PC-3 (cell line): ENCODE data around the gene LRRC8C. TPM values are rescaled to one million over a fixed set of nuclear protein-coding genes. Genes with fewer than 3 reads are reported as not detected.

ENCODE experiments used
- ATAC-seq: fragments of 200-7000 bp; cut with Tn5 transposase; 2 replicates; pipeline ENCODE4 v1.9.1; 2020; ENCODE audit warnings: mild to moderate bottlenecking, moderate library complexity
- BruUV-seq: library from RNA; stranded (reverse); fragments of 400-500 nt; replicated peaks from 2 replicates; lab custom pipeline; 2021; lab: Mats Ljungman, UMichigan
- CTCF ChIA-PET: fragments of 300-600 bp; sonication (Branson Sonifier 250); formaldehyde crosslinking; loops from one replicate; lab custom pipeline; 2022; ENCODE audit warnings: antibody characterized with exemption; lab: Charles Lee
- POLR2A ChIA-PET: fragments of 300-600 bp; sonication (Branson Sonifier 250); formaldehyde crosslinking; loops from one replicate; lab custom pipeline; 2022; ENCODE audit warnings: antibody characterized with exemption; ENCODE audit not compliant: unreplicated experiment; lab: Charles Lee
- DNase-seq: peaks from one replicate; pipeline ENCODE4 v3.0.0-alpha.2; 2015
- H2AFZ ChIP-seq: fragments of 300-600 bp; sonication (generic); 2 replicates; pipeline ENCODE4 v1.6.0; 2016; ENCODE audit warnings: antibody characterized with exemption, low read length
- H3F3A ChIP-seq: fragments of 300-600 bp; sonication (generic); one replicate; pipeline ENCODE4 v1.6.0; 2017; ENCODE audit warnings: antibody characterized with exemption, low read length, control low read depth, mild to moderate bottlenecking; ENCODE audit not compliant: unreplicated experiment
- H3K27ac ChIP-seq: fragments of 300-600 bp; sonication (generic); 2 replicates; pipeline ENCODE4 v1.5.1; 2016; ENCODE audit warnings: mild to moderate bottlenecking, low read length
- H3K27me3 ChIP-seq: fragments of 300-600 bp; sonication (generic); 2 replicates; pipeline ENCODE4 v1.6.1; 2016; ENCODE audit warnings: low read length, mixed read lengths
- H3K36me3 ChIP-seq: fragments of 300-600 bp; sonication (generic); 2 replicates; pipeline ENCODE4 v1.6.1; 2016; ENCODE audit warnings: low read depth, mixed run types, low read length, mixed read lengths
- H3K4me1 ChIP-seq: fragments of 300-600 bp; sonication (generic); 2 replicates; pipeline ENCODE4 v1.5.1; 2016; ENCODE audit warnings: low read length; ENCODE audit not compliant: insufficient read depth
- H3K4me2 ChIP-seq: fragments of 300-600 bp; sonication (generic); 2 replicates; pipeline ENCODE4 v1.6.0; 2016; ENCODE audit warnings: low read length
- H3K4me3 ChIP-seq: fragments of 300-600 bp; sonication (generic); 2 replicates; pipeline ENCODE4 v1.5.1; 2016; ENCODE audit warnings: mild to moderate bottlenecking, low read length, mixed read lengths
- H3K79me2 ChIP-seq: fragments of 300-600 bp; sonication (generic); 2 replicates; pipeline ENCODE4 v1.6.1; 2017; ENCODE audit warnings: low read length, mixed read lengths
- H3K9ac ChIP-seq: fragments of 300-600 bp; sonication (generic); 2 replicates; pipeline ENCODE4 v1.6.0; 2016; ENCODE audit warnings: mild to moderate bottlenecking, low read length
- H3K9me2 ChIP-seq: fragments of 300-600 bp; sonication (generic); replicated peaks from 2 replicates; pipeline ENCODE4 v1.6.1; 2016; ENCODE audit warnings: mixed run types, low read length, mixed read lengths
- H3K9me3 ChIP-seq: fragments of 300-600 bp; sonication (generic); 2 replicates; pipeline ENCODE4 v1.6.1; 2016; ENCODE audit warnings: low read length, mixed read lengths
- H4K20me1 ChIP-seq: fragments of 300-600 bp; sonication (generic); 2 replicates; pipeline ENCODE4 v1.6.1; 2016; ENCODE audit warnings: low read length, mixed read lengths
- EZH2 ChIP-seq: fragments of 300-600 bp; sonication (generic); IDR thresholded peaks from one replicate; pipeline ENCODE4 v1.6.1; 2017; ENCODE audit warnings: antibody characterized with exemption, mild to moderate bottlenecking, low read length; ENCODE audit not compliant: unreplicated experiment
- EZH2phosphoT487 ChIP-seq: fragments of 300-600 bp; sonication (generic); IDR thresholded peaks from 2 replicates; pipeline ENCODE4 v1.6.1; 2018; ENCODE audit warnings: mild to moderate bottlenecking, antibody characterized with exemption, low read length, borderline replicate concordance
- intact Hi-C: fragments of 100-400 bp; cut with micrococcal nuclease; formaldehyde crosslinking; loops from 2 replicates; pipeline ENCODE4 v1.9.0; 2023
- total RNA-seq: library from RNA; depleted of rRNA; stranded (reverse); fragments of >200 nt; gene quantifications from 2 replicates; pipeline ENCODE4 v1.2.3, GENCODE V29; 2014
- TF ChIP-seq, protein P1 (sequence below): fragments of 300-600 bp; sonication (generic); conservative IDR thresholded peaks from 2 replicates; pipeline ENCODE4 v1.5.1; 2017; ENCODE audit warnings: antibody characterized with exemption, low read depth, mild to moderate bottlenecking, low read length

LRRC8C gene
- total RNA-seq, 1 experiment from 2014 or later, result 4.3 TPM

DNA sequence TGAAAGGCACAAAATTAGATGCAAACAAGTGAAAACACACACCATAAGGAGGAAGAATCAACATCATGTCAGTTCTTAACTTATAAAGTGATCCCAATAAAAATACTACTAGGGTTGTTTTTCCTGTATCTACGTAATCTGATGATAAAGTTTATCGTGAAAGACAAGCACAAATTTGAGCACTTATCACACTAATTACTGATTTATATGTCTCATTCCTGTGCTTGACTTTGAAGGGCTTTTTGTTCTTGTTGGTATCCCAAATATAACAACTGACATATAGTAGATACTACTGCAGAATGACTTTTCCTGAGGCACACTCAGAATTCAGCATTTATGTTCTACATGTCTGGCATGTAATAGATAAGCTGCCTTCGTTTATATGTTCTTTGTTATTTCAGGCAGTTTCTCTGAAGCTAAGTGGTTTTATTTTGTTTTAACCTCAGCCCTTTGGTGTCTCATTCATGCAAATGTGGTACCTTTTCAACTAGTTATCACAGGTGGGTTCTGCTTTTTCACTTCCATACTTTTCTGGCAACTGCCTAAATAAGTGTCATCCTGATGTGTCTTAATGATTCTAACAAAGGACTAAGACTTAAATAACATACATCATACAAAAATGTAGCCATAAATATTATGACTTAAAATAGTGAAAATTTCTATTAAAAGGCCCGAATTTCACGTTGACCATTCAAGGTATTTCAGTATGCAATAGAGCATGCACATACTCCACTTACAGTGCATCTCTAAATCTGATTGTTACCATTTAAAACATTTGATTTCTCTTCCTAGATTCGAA lies 73.2 kb downstream of the LRRC8C start:
- ChIA-PET CTCF (no interaction called here), POLR2A (no interaction called here)
- Histone ChIP-seq H3K9ac (no peak overlapping the region), H3K79me2 (no peaks in the 10 kb centered on the region), H3K4me3 (no peak overlapping the region), H3K36me3 (no peaks in the 10 kb centered on the region), H3K9me2 (no peaks in the 10 kb centered on the region), H3K9me3 (no peaks in the 10 kb centered on the region), H3K4me2 (no peak overlapping the region), H4K20me1 (no peaks in the 10 kb centered on the region), H3K27me3 (no peaks in the 10 kb centered on the region), H2AFZ (no peak overlapping the region), H3F3A (no peaks in the 10 kb centered on the region), H3K27ac (no peak overlapping the region), H3K4me1 (no peaks in the 10 kb centered on the region)
- intact Hi-C loops, result no loop called here
- BruUV-seq, result no TSS peak
- no peak for ATAC-seq
- TF ChIP-seq EZH2 (no peak), EZH2phosphoT487 (no peak)
- TF ChIP-seq, protein P1, sequence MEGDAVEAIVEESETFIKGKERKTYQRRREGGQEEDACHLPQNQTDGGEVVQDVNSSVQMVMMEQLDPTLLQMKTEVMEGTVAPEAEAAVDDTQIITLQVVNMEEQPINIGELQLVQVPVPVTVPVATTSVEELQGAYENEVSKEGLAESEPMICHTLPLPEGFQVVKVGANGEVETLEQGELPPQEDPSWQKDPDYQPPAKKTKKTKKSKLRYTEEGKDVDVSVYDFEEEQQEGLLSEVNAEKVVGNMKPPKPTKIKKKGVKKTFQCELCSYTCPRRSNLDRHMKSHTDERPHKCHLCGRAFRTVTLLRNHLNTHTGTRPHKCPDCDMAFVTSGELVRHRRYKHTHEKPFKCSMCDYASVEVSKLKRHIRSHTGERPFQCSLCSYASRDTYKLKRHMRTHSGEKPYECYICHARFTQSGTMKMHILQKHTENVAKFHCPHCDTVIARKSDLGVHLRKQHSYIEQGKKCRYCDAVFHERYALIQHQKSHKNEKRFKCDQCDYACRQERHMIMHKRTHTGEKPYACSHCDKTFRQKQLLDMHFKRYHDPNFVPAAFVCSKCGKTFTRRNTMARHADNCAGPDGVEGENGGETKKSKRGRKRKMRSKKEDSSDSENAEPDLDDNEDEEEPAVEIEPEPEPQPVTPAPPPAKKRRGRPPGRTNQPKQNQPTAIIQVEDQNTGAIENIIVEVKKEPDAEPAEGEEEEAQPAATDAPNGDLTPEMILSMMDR, result no peak
- DNase-seq, result no peak

DNA sequence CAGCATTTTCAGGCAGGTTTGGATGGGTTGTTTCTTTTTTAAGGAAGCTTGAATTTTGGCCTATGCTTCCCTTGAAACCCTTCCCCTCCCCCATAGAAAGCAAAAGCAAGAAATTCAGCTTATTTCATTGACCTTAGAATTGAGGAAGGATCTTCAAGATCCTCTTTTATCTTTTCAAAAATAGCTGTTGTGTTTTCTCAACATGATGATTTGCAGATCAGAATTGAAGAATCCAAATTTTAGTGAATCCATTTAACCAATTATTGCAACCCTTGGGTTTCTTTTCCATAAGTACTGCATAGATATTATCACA lies 73.7 kb downstream of the LRRC8C start:
- TF ChIP-seq, protein P1, result no peak
- no peak for TF ChIP-seq EZH2
- no peak for TF ChIP-seq EZH2phosphoT487
- H3K9me3 ChIP-seq, result no peaks in the 10 kb centered on the region
- no peaks in the 10 kb centered on the region for H3K9me2 ChIP-seq
- DNase-seq (no peak), ATAC-seq (no peak)
- no peaks in the 10 kb centered on the region for H3K27me3 ChIP-seq
- no peak overlapping the region for H2AFZ ChIP-seq
- BruUV-seq, result no TSS peak
- no peaks in the 10 kb centered on the region for H3K79me2 ChIP-seq
- intact Hi-C loops, result no loop called here
- no peak overlapping the region for H3K4me3 ChIP-seq
- H3K9ac ChIP-seq, result no peak overlapping the region
- H3K4me2 ChIP-seq, result no peak overlapping the region
- H3K36me3 ChIP-seq, result no peaks in the 10 kb centered on the region
- no peaks in the 10 kb centered on the region for H3K4me1 ChIP-seq
- H3F3A ChIP-seq, result no peaks in the 10 kb centered on the region
- no peak overlapping the region for H3K27ac ChIP-seq
- no peaks in the 10 kb centered on the region for H4K20me1 ChIP-seq
- ChIA-PET CTCF (no interaction called here), POLR2A (no interaction called here)

DNA sequence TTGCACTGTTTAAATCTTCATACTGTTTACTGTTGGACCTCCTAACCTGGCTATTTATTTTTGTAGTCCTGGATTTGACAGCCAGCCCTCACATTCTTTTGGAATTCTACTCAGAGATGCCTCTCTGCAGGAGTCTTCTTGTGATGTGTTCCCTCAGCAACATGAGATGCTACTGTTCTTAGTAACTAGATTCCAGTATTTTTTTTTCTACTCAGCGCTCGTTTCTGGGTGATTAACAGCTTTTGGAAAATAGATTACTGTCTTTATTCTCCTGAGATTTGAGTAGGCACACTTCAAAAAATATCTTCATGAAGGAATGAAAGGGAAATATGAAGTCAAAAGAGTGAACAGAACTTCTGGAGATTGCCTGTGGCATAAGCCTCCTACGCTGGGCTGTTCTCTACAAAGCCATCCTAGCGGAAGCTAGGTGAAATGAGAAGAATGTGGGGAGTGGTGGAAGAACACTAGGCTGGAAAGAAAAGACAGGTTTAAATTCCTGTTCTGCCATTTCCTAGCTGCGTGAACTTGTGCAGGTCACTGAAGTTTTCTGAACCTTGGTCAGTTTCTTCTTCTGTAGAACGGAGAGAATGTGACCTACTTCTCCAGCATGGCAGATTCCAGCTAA lies 75.9 kb downstream of the LRRC8C start:
- Histone ChIP-seq H3F3A (no peaks in the 10 kb centered on the region), H3K27me3 (no peaks in the 10 kb centered on the region), H3K4me3 (no peak overlapping the region), H3K27ac (no peak overlapping the region), H3K4me1 (no peaks in the 10 kb centered on the region), H3K4me2 (no peak overlapping the region), H3K79me2 (no peaks in the 10 kb centered on the region), H4K20me1 (no peaks in the 10 kb centered on the region), H3K36me3 (no peaks in the 10 kb centered on the region), H3K9me2 (no peaks in the 10 kb centered on the region), H3K9ac (no peak overlapping the region), H3K9me3 (no peaks in the 10 kb centered on the region), H2AFZ (no peak overlapping the region)
- no peak for ATAC-seq
- no peak for DNase-seq
- CTCF ChIA-PET, result no interaction called here
- TF ChIP-seq EZH2phosphoT487, result no peak
- TF ChIP-seq EZH2, result no peak
- TF ChIP-seq, protein P1, result no peak
- intact Hi-C loops, result no loop called here
- no TSS peak for BruUV-seq
- POLR2A ChIA-PET, result no interaction called here
